ENCODE results near the gene TGFB2. TPM values are rescaled to one million over a fixed set of nuclear protein-coding genes. Genes with fewer than 3 reads are reported as not detected.
A peak's percentile ranks its signal among the peaks of the same experiment; 100 is the strongest.

TGFB2 gene
- total RNA-seq, 1 experiment from 2014 or later, result 18.7 TPM

DNA sequence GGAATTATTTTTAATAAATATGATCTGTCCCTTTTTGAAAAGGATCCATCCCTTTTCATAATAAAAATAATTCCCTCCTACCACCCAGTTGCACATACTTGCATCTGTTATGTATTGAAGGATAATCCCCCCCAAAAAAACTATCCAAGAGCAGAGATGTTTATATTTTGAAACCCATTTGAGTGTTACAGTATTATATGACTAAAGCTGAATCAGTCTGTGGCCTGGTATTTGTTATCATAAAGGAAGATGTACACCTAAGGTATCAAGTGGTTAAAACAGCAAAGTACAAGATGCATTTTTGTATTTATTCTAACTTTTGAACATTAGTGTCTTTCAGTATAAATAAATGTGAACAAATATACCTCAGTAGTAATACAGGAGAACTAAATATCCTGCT is 12.7 kb upstream of the TGFB2 start:
- DNase-seq (ENCODE audit: low spot score), result no peak

- DNase-seq (ENCODE audit: low spot score), result peak; percentile 36
These were observed 8.8 kb upstream of the TGFB2 start for GRCh38 chr1:218336328-218336727.

GRCh38 chr1:218339267-218339831 is 5.8 kb upstream of the TGFB2 start:
- DNase-seq (ENCODE audit: low spot score), result peak; percentile 44

GRCh38 chr1:218341325-218341724 is 3.8 kb upstream of the TGFB2 start:
- DNase-seq (ENCODE audit: low spot score), result no peak

DNA sequence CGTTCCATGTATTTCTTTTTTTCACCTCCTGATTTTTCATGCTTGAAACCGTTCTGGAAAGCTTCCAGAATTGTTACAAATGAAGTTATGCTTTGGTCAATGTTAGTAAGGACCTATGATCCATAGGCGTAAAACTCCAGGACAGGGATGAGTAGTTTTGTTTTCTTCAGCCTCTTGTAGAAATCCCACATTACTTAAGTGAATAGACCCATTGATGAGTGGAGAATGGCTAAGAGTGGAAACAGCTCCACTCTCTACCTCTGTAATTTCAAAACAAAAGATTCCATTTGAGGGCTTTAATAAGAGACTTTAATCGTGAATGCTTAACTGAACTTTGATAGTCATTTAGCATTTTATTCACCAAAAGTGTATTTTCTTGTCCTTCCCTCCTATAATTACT is 3.0 kb upstream of the TGFB2 start:
- no peak for DNase-seq (ENCODE audit: low spot score)

DNA sequence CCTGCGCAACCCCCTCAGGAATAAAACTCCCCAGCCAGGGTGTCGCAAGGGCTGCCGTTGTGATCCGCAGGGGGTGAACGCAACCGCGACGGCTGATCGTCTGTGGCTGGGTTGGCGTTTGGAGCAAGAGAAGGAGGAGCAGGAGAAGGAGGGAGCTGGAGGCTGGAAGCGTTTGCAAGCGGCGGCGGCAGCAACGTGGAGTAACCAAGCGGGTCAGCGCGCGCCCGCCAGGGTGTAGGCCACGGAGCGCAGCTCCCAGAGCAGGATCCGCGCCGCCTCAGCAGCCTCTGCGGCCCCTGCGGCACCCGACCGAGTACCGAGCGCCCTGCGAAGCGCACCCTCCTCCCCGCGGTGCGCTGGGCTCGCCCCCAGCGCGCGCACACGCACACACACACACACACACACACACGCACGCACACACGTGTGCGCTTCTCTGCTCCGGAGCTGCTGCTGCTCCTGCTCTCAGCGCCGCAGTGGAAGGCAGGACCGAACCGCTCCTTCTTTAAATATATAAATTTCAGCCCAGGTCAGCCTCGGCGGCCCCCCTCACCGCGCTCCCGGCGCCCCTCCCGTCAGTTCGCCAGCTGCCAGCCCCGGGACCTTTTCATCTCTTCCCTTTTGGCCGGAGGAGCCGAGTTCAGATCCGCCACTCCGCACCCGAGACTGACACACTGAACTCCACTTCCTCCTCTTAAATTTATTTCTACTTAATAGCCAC is 696 bp downstream of the TGFB2 start:
- peak; percentile 51 for DNase-seq (ENCODE audit: low spot score)

GRCh38 chr1:218346391-218347204 is 1.5 kb downstream of the TGFB2 start:
- DNase-seq (ENCODE audit: low spot score), result peak; percentile 12

DNA sequence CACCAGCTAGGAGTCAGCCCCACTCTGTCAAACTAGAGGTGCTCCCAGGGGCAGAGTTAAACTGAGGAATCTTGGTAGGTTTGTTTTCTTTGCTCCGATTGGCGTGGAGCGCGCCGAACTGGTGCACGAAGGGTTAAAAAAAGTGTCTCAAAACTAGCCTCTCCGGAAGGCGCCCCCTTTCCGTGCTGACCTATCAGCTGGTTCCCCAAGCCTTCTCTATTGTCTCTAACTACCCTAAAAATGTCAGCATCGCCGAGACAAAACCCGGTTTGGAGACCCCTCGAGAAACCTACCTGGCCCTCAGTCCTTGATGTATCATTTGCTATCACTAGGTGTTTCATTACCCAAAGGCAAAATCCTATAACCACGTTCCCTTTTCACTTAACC is 2.2 kb downstream of the TGFB2 start:
- DNase-seq (ENCODE audit: low spot score), result peak; percentile 23

- DNase-seq (ENCODE audit: low spot score), result peak; percentile 80
These were observed 2.8 kb downstream of the TGFB2 start for GRCh38 chr1:218347723-218348627.

GRCh38 chr1:218348628-218349071 is 3.5 kb downstream of the TGFB2 start:
- no peak for DNase-seq (ENCODE audit: low spot score)

GRCh38 chr1:218349348-218350034 is 4.4 kb downstream of the TGFB2 start:
- DNase-seq (ENCODE audit: low spot score), result no peak

DNA sequence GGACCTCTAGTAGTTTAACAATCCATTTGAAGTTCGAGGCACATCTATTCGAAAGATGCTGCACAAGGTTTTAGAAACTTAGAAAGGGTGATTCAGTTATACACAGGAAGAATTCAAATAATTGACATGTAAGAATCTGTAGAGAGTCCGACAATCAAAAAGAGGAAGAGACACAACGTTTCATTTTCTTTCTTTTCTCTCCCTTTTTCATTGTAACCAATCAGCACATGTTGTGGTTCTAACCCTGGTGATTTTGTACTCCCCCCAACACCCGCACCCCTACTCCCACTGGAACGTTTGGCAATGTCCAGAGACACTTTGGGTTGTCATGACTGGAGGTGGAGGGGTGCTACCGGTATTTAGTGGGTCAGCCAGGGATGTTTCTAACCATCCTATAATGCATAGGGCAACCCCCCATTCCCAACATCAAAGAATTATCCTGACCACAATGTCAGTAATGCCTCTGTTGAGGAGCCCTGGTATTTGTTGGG is 4.9 kb downstream of the TGFB2 start:
- no peak for DNase-seq (ENCODE audit: low spot score)

DNA sequence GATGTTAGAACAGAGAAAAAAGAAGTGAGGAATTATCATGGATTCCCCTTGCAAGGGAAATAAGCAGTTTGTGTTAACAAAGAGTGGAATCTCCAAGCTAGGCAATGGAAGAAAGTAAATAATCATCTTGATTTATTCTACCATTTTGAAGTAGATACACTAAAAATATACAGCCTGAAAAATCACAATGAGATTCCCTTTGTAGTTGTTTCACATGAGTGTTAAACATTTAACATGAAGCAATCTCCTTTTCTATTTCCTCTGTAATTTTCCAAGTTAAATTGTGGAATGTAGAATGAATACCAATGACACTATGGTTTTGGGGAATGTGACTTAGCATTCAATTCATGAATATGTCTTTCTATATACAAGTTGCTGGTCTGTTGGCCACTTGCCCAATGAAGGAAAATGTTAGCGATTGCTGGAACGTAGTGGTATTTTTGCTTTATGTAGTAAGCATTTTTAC is 5.7 kb downstream of the TGFB2 start:
- peak; percentile 31 for DNase-seq (ENCODE audit: low spot score)

- peak; percentile 62 for DNase-seq (ENCODE audit: low spot score)
These were observed 6.4 kb downstream of the TGFB2 start for GRCh38 chr1:218351391-218352074.

GRCh38 chr1:218352075-218352438 is 6.9 kb downstream of the TGFB2 start:
- DNase-seq (ENCODE audit: low spot score), result no peak

GRCh38 chr1:218353656-218354055 is 8.5 kb downstream of the TGFB2 start:
- DNase-seq (ENCODE audit: low spot score), result no peak

DNA sequence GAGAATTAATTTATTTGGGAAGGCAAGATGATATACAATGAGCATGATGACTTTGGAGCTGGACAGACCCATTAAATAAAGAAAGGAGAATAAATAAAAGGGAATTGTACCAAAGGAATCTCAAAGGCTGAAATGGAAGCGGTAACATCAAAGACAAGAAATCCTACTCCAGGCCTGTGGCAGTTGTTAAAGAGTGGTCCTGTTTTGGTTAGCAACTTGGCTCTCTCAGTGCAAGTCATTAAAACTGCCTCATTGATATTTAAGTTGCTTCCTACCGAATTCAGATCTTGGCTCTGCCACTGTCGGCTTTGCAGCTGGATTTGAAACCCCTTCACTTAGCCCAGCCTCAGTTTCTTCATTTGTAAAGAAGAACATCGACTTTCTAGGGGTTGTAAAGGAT is 10.1 kb downstream of the TGFB2 start:
- DNase-seq (ENCODE audit: low spot score), result no peak

GRCh38 chr1:218357211-218357892 is 12.2 kb downstream of the TGFB2 start:
- DNase-seq (ENCODE audit: low spot score), result no peak

- no peak for DNase-seq (ENCODE audit: low spot score)
These were observed 12.7 kb downstream of the TGFB2 start for GRCh38 chr1:218357893-218358232.
